Measurements from ENCODE around the gene SPAG6.

DNA sequence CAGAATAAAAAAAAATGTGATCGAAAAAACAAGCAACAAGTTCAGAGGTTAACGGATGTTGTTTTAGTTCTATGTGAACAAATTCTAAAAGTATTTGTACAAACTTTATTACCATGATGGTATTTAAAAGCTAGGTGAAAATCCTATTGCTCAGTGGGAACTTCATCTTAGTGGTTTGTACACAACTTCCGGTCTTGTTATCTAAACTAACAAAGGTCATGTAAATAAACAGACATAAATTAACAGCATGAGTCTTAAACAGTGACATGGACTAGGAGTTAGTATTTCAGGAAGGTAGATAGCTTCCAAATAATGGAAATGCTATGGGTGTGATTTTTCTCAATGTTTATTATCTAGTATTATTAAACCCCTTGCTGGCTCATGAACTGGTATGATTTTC lies 83.8 kb downstream of the SPAG6 start:
- no peak for TF ChIP-seq CTCF (IDR thresholded peaks at IDR 0.05)
- no peak for TF ChIP-seq POLR2A (IDR thresholded peaks at IDR 0.05)

Data from uterus (tissue), 2 donors.